Liver (tissue), 9 donors: Measurements from ENCODE around the gene TCERG1. TPM values are rescaled to one million over a fixed set of nuclear protein-coding genes. Genes with fewer than 3 reads are reported as not detected.

ENCODE experiments used
- DNase-seq: peaks from one replicate; pipeline ENCODE4 v3.0.0-alpha.2; 2017; ENCODE audit warnings: low spot score
- H3K27ac ChIP-seq, 2 donors: one replicate each; pipeline ENCODE4 v1.7.0; 2013; ENCODE audit warnings: inconsistent platforms in 2 of 2, low read length in 2 of 2, control low read depth in 1 of 2, low read depth in 1 of 2, mild to moderate bottlenecking in 1 of 2
- H3K27me3 ChIP-seq, 4 donors: one replicate each; pipeline versions ENCODE4 v1.6.1 to v1.7.0; 2013; ENCODE audit warnings: low read length in 3 of 4, inconsistent platforms in 1 of 4, mild to moderate bottlenecking in 1 of 4, moderate library complexity in 1 of 4; ENCODE audit not compliant: control insufficient read depth in 4 of 4, insufficient read depth in 4 of 4
- H3K36me3 ChIP-seq, 4 donors: one replicate each; pipeline versions ENCODE4 v1.6.1 to v1.7.0; 2013; ENCODE audit warnings: low read length in 3 of 4, mild to moderate bottlenecking in 3 of 4, low read depth in 1 of 4, moderate library complexity in 1 of 4; ENCODE audit not compliant: control insufficient read depth in 4 of 4, insufficient read depth in 3 of 4
- H3K4me1 ChIP-seq, 4 donors: one replicate each; pipeline versions ENCODE4 v1.6.1 to v1.7.0; 2013; ENCODE audit warnings: low read length in 3 of 4, mild to moderate bottlenecking in 3 of 4, moderate library complexity in 1 of 4; ENCODE audit not compliant: control insufficient read depth in 4 of 4, insufficient read depth in 4 of 4
- H3K4me3 ChIP-seq, 3 donors: one replicate each; pipeline versions ENCODE4 v1.6.1 to v1.7.0; 2013; ENCODE audit warnings: low read length in 3 of 3, control low read depth in 1 of 3, low read depth in 1 of 3, mild to moderate bottlenecking in 1 of 3
- H3K9ac ChIP-seq, 2 donors: one replicate each; pipeline ENCODE4 v1.7.0; 2013; ENCODE audit warnings: low read length in 2 of 2, mild to moderate bottlenecking in 2 of 2, moderate library complexity in 2 of 2, control low read depth in 1 of 2, low read depth in 1 of 2
- H3K9me3 ChIP-seq, 4 donors: one replicate each; pipeline versions ENCODE4 v1.6.1 to v1.7.0; 2013; ENCODE audit warnings: low read length in 3 of 4; ENCODE audit not compliant: control insufficient read depth in 4 of 4
- ATF3 ChIP-seq: IDR thresholded peaks from 2 replicates; pipeline ENCODE4 v1.6.1; 2016; ENCODE audit warnings: antibody characterized with exemption
- CTCF ChIP-seq: fragments of 150-350 bp; IDR thresholded peaks from 2 replicates; pipeline ENCODE4 v1.5.1; 2017; ENCODE audit warnings: improper control_type of control experiment, low read depth, low read length; ENCODE audit not compliant: missing input control
- EGR1 ChIP-seq, 2 donors: IDR thresholded peaks; 2 replicates each; pipeline ENCODE4 v1.6.1; 2016 to 2018; ENCODE audit warnings: antibody characterized with exemption in 2 of 2, low read depth in 2 of 2
- FOXA1 ChIP-seq: IDR thresholded peaks from 2 replicates; pipeline ENCODE4 v1.6.1; 2016; ENCODE audit warnings: antibody characterized with exemption
- FOXA2 ChIP-seq: IDR thresholded peaks from 2 replicates; pipeline ENCODE4 v1.6.1; 2016; ENCODE audit warnings: antibody characterized with exemption
- GABPA ChIP-seq, 2 donors: IDR thresholded peaks in 1 of 2; conservative IDR thresholded peaks in 1 of 2; 2 replicates each; pipeline ENCODE4 v1.6.1; 2016; ENCODE audit warnings: antibody characterized with exemption in 2 of 2, mild to moderate bottlenecking in 1 of 2, moderate library complexity in 1 of 2
- HNF4A ChIP-seq, 2 donors: conservative IDR thresholded peaks; 2 replicates each; pipeline ENCODE4 v1.6.1; 2016; ENCODE audit warnings: antibody characterized with exemption in 2 of 2, mild to moderate bottlenecking in 2 of 2
- HNF4G ChIP-seq: IDR thresholded peaks from 2 replicates; pipeline ENCODE4 v1.6.1; 2016; ENCODE audit warnings: antibody characterized with exemption
- JUND ChIP-seq, 2 donors: IDR thresholded peaks; 2 replicates each; pipeline ENCODE4 v1.6.1; 2016; ENCODE audit warnings: antibody characterized with exemption in 2 of 2
- MAX ChIP-seq: IDR thresholded peaks from 2 replicates; pipeline ENCODE4 v1.6.1; 2016; ENCODE audit warnings: antibody characterized with exemption
- NR2F2 ChIP-seq: IDR thresholded peaks from 2 replicates; pipeline ENCODE4 v1.6.1; 2016; ENCODE audit warnings: antibody characterized with exemption
- RAD21 ChIP-seq, 2 donors: IDR thresholded peaks; 2 replicates each; pipeline ENCODE4 v1.6.1; 2016; ENCODE audit warnings: antibody characterized with exemption in 2 of 2, mild to moderate bottlenecking in 2 of 2
- REST ChIP-seq: IDR thresholded peaks from 2 replicates; pipeline ENCODE4 v1.6.1; 2016; ENCODE audit warnings: antibody characterized with exemption, mild to moderate bottlenecking
- RXRA ChIP-seq, 2 donors: IDR thresholded peaks; 2 replicates each; pipeline ENCODE4 v1.6.1; 2017 to 2018; ENCODE audit warnings: antibody characterized with exemption in 2 of 2, mild to moderate bottlenecking in 1 of 2
- SP1 ChIP-seq: IDR thresholded peaks from 2 replicates; pipeline ENCODE4 v1.6.1; 2018; ENCODE audit warnings: antibody characterized with exemption, mild to moderate bottlenecking
- TAF1 ChIP-seq: conservative IDR thresholded peaks from 2 replicates; pipeline ENCODE4 v1.6.1; 2016; ENCODE audit warnings: antibody characterized with exemption, mild to moderate bottlenecking
- YY1 ChIP-seq: IDR thresholded peaks from 2 replicates; pipeline ENCODE4 v1.6.1; 2016; ENCODE audit warnings: antibody characterized with exemption, mild to moderate bottlenecking
- ZBTB33 ChIP-seq: IDR thresholded peaks from 2 replicates; pipeline ENCODE4 v1.6.1; 2016; ENCODE audit warnings: antibody characterized with exemption
- WGBS: extraction: QIAGEN DNeasy Blood & Tissue Kit; methylation state at CpG from one replicate; pipeline ENCODE4 v1.1.7; 2013; 5-methylcytosine and 5-hydroxymethylcytosine counted together
- polyA plus RNA-seq, 2 donors: library from polyadenylated mRNA; stranded (reverse) in 1 of 2; unstranded in 1 of 2; fragments of 200-250 nt in 1 of 2; fragments of >200 nt in 1 of 2; fragmentation: Nextera tagmentation in 1 of 2; extraction: Ambion mirVana in 1 of 2; gene quantifications; one replicate each; pipeline versions ENCODE4 v1.2.1 to v1.2.3, GENCODE V29; 2013 to 2015
- total RNA-seq, 2 donors: library from RNA; depleted of rRNA; stranded (reverse); fragments of >200 nt; gene quantifications; one replicate each; pipeline ENCODE4 v1.2.3, GENCODE V29; 2014
- donor health status: healthy.
- donor health status: healthy.
- donor health status: healthy.
- donor health status: healthy.
- donor health status: healthy.

Gene TCERG1
- total and polyA plus RNA-seq, 4 donors, result 7.8 to 26.6 (median 16.0) TPM

- no peaks in the 10 kb centered on the region for H3K4me1 ChIP-seq
- no peaks in the 10 kb centered on the region for H3K9me3 ChIP-seq
- TF ChIP-seq TAF1 (no peak), MAX (no peak), REST (no peak), JUND (IDR thresholded peaks at IDR 0.05) (no peak), RAD21 (IDR thresholded peaks at IDR 0.05) (no peak), ZBTB33 (no peak), NR2F2 (no peak), RXRA (IDR thresholded peaks at IDR 0.05) (no peak), ATF3 (no peak), HNF4G (no peak), EGR1 (IDR thresholded peaks at IDR 0.05; ENCODE audit: low read depth in 2 of 2) (no peak), FOXA2 (no peak), HNF4A (conservative IDR thresholded peaks at IDR 0.05) (no peak), CTCF (no peak), FOXA1 (no peak), YY1 (no peak)
These were observed 102.5 kb downstream of the TCERG1 start for GRCh38 chr5:146549615-146550014.

GRCh38 chr5:146553446-146553845, 106.3 kb downstream of the TCERG1 start:
- Histone ChIP-seq H3K9ac (no peak overlapping the region), H3K4me1 (no peaks in the 10 kb centered on the region), H3K36me3 (no peaks in the 10 kb centered on the region), H3K27ac (no peak overlapping the region), H3K4me3 (no peak overlapping the region), H3K27me3 (peaks cover 0 to 3% (median 0%) of the 10 kb centered on the region in 4 donors), H3K9me3 (no peaks in the 10 kb centered on the region)
- no peak for DNase-seq
- 59% methylated on average over 3 of the region's 3 CpGs for WGBS
- TF ChIP-seq GABPA (IDR thresholded peaks at IDR 0.05 in 1 of 2, conservative IDR thresholded peaks at IDR 0.05 in 1 of 2) (no peak), YY1 (no peak), ATF3 (no peak), NR2F2 (no peak), SP1 (no peak), MAX (no peak), REST (no peak), TAF1 (no peak), FOXA2 (no peak), HNF4A (conservative IDR thresholded peaks at IDR 0.05) (no peak), CTCF (no peak)

More at GRCh38 chr5:146549615-146550014, 102.5 kb downstream of the TCERG1 start:
- Histone ChIP-seq H3K9ac (no peak overlapping the region), H3K27ac (no peak overlapping the region), H3K4me3 (no peak overlapping the region), H3K27me3 (peaks cover 0 to 3% (median 0%) of the 10 kb centered on the region in 4 donors), H3K36me3 (no peaks in the 10 kb centered on the region)
- no peak for DNase-seq
